GM18520 (cell line): ENCODE measurements around the gene ZNF366.
"Not testable (repeated sequence)": the region's sequence is repeated elsewhere in the genome, so short reads cannot be mapped to it uniquely, and the experiment has no call there.

Experiments
- ATAC-seq: cut with Tn5 transposase; IDR thresholded peaks from one replicate; pipeline ENCODE4 v1.9.1; 2021; ENCODE audit not compliant: unreplicated experiment

ZNF366 gene

DNA sequence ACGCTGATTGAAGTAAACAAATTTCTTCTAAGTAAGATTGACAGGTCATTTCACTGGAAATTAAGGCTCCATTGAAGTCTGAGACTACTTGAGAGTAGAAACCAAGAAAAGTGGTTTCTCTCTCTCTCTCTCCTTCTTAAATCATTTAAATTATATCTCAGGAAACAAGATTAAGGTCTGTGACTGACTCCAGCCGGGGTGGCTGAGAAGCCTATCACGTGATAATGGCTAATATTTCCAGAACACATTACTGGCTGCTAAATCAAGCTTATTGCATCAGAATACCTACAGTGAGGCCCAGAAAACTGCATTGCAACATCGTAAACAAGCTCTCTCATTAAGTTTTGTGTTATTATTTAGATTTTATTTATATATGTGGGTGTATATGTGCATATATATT is 98.6 kb downstream of the ZNF366 start:
- ATAC-seq: no peak

DNA sequence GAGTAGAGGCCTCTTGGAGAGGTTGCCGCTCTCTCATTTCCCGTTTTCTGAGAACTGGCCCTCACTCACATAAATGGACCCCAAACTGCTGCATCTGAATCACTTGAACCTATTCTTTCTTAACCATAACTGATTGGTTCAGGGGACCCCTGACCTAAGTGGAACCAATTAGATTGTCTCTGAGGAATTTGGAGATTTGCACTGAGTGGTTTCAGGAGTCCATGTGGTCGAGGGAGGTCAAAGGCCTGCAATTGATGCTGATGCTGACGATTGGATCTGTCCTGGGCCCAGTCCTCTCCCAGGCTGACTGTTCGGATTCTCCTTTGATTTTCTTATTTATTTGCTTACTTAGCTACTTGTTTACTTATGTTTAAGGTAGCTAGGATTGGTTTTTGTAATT is 99.1 kb downstream of the ZNF366 start:
- no peak for ATAC-seq

DNA sequence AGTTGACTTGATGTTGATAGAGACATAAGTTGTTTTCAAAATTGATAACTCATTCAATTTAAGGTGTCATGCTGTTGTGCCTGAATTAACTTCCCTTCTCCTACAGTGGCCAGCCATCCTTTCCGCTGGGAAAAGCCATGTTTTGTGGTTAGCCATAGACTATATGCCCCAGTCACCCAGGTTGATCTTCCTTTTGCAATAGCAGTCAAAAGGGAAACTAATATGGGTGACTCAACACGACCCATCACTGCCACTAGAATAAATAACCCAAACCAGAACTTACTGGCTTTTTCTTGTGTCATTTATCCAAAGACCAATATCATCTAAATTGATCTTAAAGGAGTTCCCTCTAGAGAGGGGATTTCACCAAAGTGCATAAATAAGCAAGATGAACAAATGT is 99.7 kb downstream of the ZNF366 start:
- no peak for ATAC-seq

- no peak for ATAC-seq
Observed at GRCh38 chr5:72407078-72407477, 100.1 kb downstream of the ZNF366 start.

GRCh38 chr5:72404771-72405170 is 102.4 kb downstream of the ZNF366 start:
- ATAC-seq: not testable (repeated sequence)

- ATAC-seq: no peak
Observed at GRCh38 chr5:72402959-72403628, 104.1 kb downstream of the ZNF366 start.

- ATAC-seq: no peak
Observed at GRCh38 chr5:72402381-72402890, 104.8 kb downstream of the ZNF366 start.

DNA sequence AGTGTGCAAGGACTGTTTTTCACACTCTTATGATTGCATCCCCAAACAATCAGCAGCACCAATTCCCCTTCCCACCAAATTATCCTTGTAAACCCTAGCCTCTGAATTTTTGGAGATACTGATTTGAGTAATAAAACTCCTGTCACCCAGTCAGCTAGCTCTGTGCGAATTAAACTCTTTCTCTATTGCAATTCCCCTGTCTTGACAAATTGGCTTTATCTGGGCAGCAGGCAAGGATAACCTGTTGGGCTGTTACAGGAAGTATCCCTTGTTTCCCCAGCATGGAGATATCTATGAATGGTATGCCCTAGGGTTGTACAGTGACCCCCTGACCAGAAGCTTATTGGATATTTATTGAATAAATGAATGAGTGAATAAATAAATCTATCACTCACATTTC is 106.3 kb downstream of the ZNF366 start:
- ATAC-seq: no peak

DNA sequence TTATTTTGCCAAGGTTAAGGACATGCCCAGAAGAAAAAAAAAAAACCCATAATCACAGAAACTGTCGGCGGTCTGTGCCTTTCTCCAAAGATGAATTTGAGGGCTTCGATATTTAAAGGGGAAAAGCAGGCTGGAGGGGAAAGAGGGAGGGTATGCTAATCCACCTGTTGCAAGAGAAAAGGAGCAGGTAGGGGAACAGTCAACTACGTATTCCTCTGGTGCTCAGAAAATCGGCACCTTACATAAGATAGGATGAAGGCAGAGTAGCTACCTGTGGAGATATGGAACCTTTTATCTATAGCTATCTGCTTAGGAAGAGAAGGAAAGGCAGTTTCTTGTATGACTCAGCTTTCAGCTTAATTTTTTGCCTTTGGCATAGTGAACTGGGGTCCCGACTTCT is 109.4 kb downstream of the ZNF366 start:
- ATAC-seq: no peak

- ATAC-seq: no peak
Observed at GRCh38 chr5:72394688-72395087, 112.5 kb downstream of the ZNF366 start.

DNA sequence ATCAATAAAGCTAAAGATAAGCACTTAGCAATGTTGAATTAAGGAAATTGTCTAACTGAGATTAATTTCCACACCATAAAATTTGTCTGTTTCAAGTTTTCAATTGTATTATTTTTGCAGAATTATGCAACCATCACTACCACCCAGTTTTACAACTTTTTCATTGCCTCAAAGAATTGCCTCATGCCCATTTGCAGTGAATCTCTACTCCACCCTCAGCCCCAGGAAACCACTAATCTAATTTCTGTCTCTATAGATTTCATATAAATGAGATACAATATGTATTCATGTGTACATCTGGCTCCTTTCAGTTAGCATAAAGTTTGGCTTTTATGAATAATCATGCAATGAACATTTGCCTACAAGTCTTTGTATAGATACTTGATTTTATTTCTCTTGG is 114.2 kb downstream of the ZNF366 start:
- no peak for ATAC-seq
